KOPT-K1 (cell line): Measurements from ENCODE around the gene CAMTA1.

Experiments
- H3K27ac ChIP-seq: fragments of 200-600 bp; sonication (generic); 2 replicates; pipeline ENCODE4 v1.5.1; 2016; ENCODE audit warnings: antibody characterized with exemption, mild to moderate bottlenecking, low read depth, low read length; ENCODE audit not compliant: poor library complexity, severe bottlenecking
- H3K36me3 ChIP-seq: fragments of 200-600 bp; sonication (generic); 2 replicates; pipeline ENCODE4 v1.5.1; 2017; ENCODE audit warnings: antibody characterized with exemption, mild to moderate bottlenecking, low read length, moderate library complexity; ENCODE audit not compliant: insufficient read depth
- H3K9me3 ChIP-seq: fragments of 200-600 bp; sonication (generic); 2 replicates; pipeline ENCODE4 v1.5.1; 2017; ENCODE audit warnings: antibody characterized with exemption, low read length, mild to moderate bottlenecking; ENCODE audit not compliant: insufficient read depth, poor library complexity, severe bottlenecking

Gene CAMTA1

GRCh38 chr1:7389201-7389905, 604.1 kb downstream of the CAMTA1 start:
- Histone ChIP-seq H3K36me3 (no peaks in the 10 kb centered on the region), H3K27ac (no peak overlapping the region), H3K9me3 (no peaks in the 10 kb centered on the region)

DNA sequence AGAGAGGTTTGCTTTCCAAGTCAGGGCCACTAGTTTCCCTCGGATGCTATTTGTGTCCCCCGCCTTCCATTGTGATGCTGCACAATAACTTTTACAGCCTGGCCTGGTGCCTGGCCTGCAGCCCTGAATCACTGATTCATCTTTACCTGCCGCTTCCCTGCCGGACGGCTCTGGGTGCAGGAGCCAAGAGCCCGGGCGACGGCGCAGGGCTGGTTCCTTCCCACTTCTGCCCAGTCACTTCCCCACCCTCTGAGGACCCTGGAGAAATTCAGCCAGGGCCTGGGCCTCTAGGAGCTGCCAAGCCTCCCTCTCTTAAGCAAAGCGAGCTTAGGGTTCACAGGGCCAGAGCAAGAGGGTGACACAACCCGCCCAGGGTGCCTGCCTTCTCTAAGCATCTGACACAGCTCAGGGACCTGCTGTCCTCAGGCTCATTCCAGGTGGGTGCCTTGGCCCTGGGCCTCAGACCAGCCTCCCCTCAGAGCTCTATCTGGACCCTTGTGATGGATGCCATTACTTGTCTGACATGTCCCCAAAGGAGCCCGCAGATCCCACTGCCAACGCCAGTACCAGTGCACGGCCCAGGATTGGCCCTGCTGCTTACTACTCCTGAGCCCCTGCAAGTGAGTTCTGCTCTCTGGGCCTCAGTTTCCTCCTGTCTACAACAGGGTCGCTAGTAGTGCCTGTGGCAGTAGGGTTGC, 604.8 kb downstream of the CAMTA1 start:
- Histone ChIP-seq H3K36me3 (no peaks in the 10 kb centered on the region), H3K27ac (no peak overlapping the region), H3K9me3 (no peaks in the 10 kb centered on the region)

- Histone ChIP-seq H3K36me3 (no peaks in the 10 kb centered on the region), H3K9me3 (peaks cover 5% of the 10 kb centered on the region), H3K27ac (no peak overlapping the region)
Measured at GRCh38 chr1:7390604-7391000, 605.3 kb downstream of the CAMTA1 start.

DNA sequence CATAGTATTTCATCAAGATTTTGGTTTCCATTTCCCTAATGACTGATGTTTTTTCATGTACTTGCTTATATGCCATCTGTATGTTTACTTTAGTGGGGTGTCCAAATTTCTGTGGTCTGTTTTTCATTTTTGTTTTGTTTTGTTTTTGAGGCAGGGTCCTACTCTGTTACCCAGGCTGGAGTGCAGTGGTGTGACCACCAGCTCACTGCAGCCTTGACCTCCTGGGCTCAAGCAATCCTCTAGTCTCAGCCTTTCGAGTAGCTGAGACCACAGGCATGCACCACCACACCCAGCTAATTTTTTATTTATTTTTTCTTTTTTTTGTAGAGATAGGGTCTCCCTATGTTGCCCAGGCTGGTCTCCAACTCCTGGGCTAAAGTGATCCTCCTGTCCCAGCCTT, 607.9 kb downstream of the CAMTA1 start:
- no peak overlapping the region for H3K27ac ChIP-seq
- H3K9me3 ChIP-seq = peaks cover 16% of the 10 kb centered on the region
- H3K36me3 ChIP-seq = no peaks in the 10 kb centered on the region

- Histone ChIP-seq H3K27ac (no peak overlapping the region), H3K36me3 (no peaks in the 10 kb centered on the region), H3K9me3 (peaks cover 16% of the 10 kb centered on the region)
Measured at GRCh38 chr1:7395251-7395650, 610.0 kb downstream of the CAMTA1 start.

GRCh38 chr1:7398982-7399381, 613.7 kb downstream of the CAMTA1 start:
- peaks cover 16% of the 10 kb centered on the region for H3K9me3 ChIP-seq

GRCh38 chr1:7399514-7400125, 614.4 kb downstream of the CAMTA1 start:
- Histone ChIP-seq H3K27ac (no peak overlapping the region), H3K9me3 (peaks cover 16% of the 10 kb centered on the region), H3K36me3 (no peaks in the 10 kb centered on the region)

More at GRCh38 chr1:7398982-7399381, 613.7 kb downstream of the CAMTA1 start:
- Histone ChIP-seq H3K36me3 (no peaks in the 10 kb centered on the region), H3K27ac (no peak overlapping the region)

DNA sequence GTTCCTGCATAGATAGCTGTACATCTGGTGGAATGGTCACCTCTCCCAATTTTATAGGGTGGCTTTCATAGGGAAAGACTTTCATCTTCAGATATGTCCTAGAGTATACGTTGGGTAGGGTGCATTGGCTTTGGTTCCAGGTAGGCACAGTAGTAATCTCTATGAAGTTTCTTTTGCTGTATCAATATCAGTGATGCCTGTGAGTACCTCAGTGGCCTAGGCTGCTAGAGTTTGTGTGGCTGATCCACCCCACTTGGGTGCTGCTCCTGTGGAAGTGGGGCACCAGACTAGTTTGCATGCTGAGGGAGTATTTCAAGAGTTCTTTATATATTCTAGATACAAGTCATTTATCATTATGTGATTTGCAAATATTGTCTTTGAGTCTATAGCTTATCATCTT, 615.3 kb downstream of the CAMTA1 start:
- Histone ChIP-seq H3K36me3 (no peaks in the 10 kb centered on the region), H3K27ac (no peak overlapping the region), H3K9me3 (peaks cover 12% of the 10 kb centered on the region)

GRCh38 chr1:7401814-7402547, 616.7 kb downstream of the CAMTA1 start:
- H3K36me3 ChIP-seq = no peaks in the 10 kb centered on the region
- H3K9me3 ChIP-seq = no peaks in the 10 kb centered on the region
- H3K27ac ChIP-seq = no peak overlapping the region

DNA sequence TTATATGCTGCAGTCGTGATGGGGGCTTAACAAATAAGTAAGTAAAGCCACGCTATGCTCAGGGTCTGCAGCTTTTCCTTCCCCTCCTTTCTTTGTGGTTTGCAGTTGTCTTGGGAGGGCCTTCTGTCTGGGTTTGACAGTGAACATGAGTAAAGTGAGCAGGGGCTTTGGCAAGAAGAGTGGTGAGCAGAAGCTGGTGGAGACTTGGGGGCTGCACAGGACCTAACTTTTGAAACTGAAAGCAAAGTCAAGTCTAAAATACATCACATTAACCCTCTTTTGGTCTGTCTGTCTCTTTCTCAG, 617.2 kb downstream of the CAMTA1 start:
- Histone ChIP-seq H3K27ac (no peak overlapping the region), H3K9me3 (no peaks in the 10 kb centered on the region), H3K36me3 (no peaks in the 10 kb centered on the region)

DNA sequence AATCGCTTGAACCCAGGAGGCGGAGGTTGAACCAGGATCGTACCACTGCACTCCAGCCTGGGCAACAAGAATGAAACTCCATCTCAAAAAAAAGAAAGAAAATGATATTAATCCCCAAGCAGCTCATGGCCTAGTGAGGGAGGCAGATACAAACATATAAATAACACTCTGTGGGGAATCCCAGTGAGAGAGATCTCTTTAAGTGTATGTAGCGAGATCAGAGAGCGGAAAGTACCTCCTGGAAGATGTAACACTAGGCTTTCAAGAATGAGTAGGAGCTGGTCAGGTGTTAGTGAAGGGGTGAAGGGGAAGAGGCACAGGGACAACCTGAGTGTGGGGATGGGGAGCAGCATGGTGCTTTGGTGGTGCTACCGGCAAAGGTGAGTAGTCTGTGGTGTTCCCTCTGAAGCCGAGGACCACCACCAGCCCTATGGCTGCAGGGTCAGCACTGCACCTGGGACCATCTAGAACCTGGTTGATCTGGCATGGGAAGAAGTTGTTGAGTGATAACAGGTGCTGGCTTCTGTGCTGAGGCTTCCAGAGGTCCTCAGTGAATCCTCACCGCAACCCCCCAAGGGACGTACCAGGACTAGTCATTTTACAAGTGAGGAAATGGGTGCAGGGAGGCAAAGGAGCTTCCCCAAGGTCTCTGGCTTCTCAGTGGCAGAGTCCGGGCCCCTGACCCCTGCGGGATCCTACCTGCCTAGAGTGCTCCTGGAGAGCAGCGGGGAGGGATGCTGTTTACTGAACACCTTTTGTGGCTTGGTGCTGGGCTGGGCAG, 618.2 kb downstream of the CAMTA1 start:
- H3K9me3 ChIP-seq = no peaks in the 10 kb centered on the region
- H3K36me3 ChIP-seq = no peaks in the 10 kb centered on the region
- no peak overlapping the region for H3K27ac ChIP-seq

DNA sequence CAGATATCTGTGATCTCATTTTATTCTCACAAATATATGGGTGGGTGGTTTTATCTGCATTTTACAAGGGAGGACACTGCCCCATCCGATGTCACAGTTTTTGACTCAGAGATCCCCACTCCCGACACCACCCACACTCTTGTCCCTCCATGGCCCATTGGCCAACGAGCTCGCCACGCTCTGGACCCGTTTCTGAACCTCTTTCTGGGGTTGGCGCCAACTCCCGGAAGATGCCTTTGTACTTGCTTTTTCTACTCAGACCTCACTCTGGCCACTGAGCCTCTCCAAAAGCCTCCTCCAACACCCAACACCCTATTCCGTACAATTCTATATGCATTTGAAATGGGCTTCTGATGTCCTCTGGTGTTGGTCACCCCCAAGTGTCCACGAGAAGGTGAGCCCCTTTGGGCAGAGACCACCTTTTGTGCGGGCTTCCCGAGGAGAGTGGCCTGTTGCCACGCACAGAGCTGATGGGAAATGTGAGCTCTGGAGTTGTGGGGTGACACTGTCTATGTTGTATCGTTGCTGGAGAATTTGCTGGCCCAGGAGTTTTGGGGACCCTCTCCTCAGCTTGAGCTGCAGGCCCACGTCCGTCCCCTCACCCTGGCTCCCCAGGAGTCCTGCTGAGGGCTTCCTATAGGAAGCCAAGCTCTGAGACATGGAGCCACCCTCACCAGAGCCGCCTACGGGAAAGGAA, 618.9 kb downstream of the CAMTA1 start:
- Histone ChIP-seq H3K36me3 (no peaks in the 10 kb centered on the region), H3K27ac (no peak overlapping the region), H3K9me3 (no peaks in the 10 kb centered on the region)

- Histone ChIP-seq H3K36me3 (no peaks in the 10 kb centered on the region), H3K9me3 (no peaks in the 10 kb centered on the region), H3K27ac (no peak overlapping the region)
Measured at GRCh38 chr1:7405844-7406500, 620.7 kb downstream of the CAMTA1 start.
